Panc1 (cell line): ENCODE measurements around the gene DIPK1B. TPM values are rescaled to one million over a fixed set of nuclear protein-coding genes. Genes with fewer than 3 reads are reported as not detected.
"Not testable (repeated sequence)": the region's sequence is repeated elsewhere in the genome, so short reads cannot be mapped to it uniquely, and the experiment has no call there.

Experiments
- ATAC-seq: fragments of 200-7000 bp; cut with Tn5 transposase; 2 replicates; pipeline ENCODE4 v1.9.1; 2020; ENCODE audit warnings: mild to moderate bottlenecking, moderate library complexity
- BruUV-seq: library from RNA; stranded (reverse); fragments of 400-500 nt; replicated peaks from 2 replicates; lab custom pipeline; 2021; lab: Mats Ljungman, UMichigan
- CTCF ChIA-PET: fragments of 300-600 bp; sonication (Branson Sonifier 250); formaldehyde crosslinking; loops from one replicate; lab custom pipeline; 2022; ENCODE audit warnings: antibody characterized with exemption; lab: Charles Lee
- POLR2A ChIA-PET: fragments of 300-600 bp; sonication (Branson Sonifier 250); formaldehyde crosslinking; loops from one replicate; lab custom pipeline; 2022; ENCODE audit warnings: antibody characterized with exemption; lab: Charles Lee
- DNase-seq: peaks from one replicate; pipeline ENCODE4 v3.0.0-alpha.2; 2010; ENCODE audit warnings: low read depth, low spot score
- H3K27ac ChIP-seq: 2 replicates; pipeline ENCODE4 v1.5.1; 2011; ENCODE audit warnings: mild to moderate bottlenecking, low read length, inconsistent platforms
- H3K27me3 ChIP-seq: fragments of 200-500 bp; sonication (Bioruptor generic); 2 replicates; pipeline ENCODE4 v1.6.0; 2014; ENCODE audit warnings: low read length, inconsistent platforms; ENCODE audit not compliant: control insufficient read depth, insufficient read depth
- H3K36me3 ChIP-seq: fragments of 200-500 bp; sonication (Bioruptor generic); 2 replicates; pipeline ENCODE4 v1.5.1; 2014; ENCODE audit warnings: inconsistent platforms, mild to moderate bottlenecking, low read length, moderate library complexity; ENCODE audit not compliant: control insufficient read depth, insufficient read depth
- H3K4me1 ChIP-seq: 2 replicates; pipeline ENCODE4 v1.5.1; 2011; ENCODE audit warnings: inconsistent platforms, mild to moderate bottlenecking, low read length, moderate library complexity; ENCODE audit not compliant: control insufficient read depth, insufficient read depth
- H3K4me3 ChIP-seq, 2 experiments: 2 replicates each; pipeline ENCODE4 v1.5.1; 2011 to 2012; ENCODE audit warnings: low read depth in 2 of 2, low read length in 2 of 2, mild to moderate bottlenecking in 2 of 2, inconsistent platforms in 1 of 2, moderate library complexity in 1 of 2
- H3K9me3 ChIP-seq: fragments of 200-500 bp; sonication (Bioruptor generic); 2 replicates; pipeline ENCODE4 v1.5.1; 2014; ENCODE audit warnings: low read depth, mild to moderate bottlenecking, inconsistent platforms, low read length, moderate library complexity; ENCODE audit not compliant: control insufficient read depth, insufficient read depth
- POLR2AphosphoS5 ChIP-seq: IDR thresholded peaks from 2 replicates; pipeline ENCODE4 v1.6.1; 2012; ENCODE audit warnings: mild to moderate bottlenecking, low read depth, low read length, moderate library complexity
- SIN3A ChIP-seq: IDR thresholded peaks from 2 replicates; pipeline ENCODE4 v1.6.1; 2012; ENCODE audit warnings: low read depth, mild to moderate bottlenecking, low read length, moderate library complexity, borderline replicate concordance; ENCODE audit not compliant: insufficient read depth
- TCF7L2 ChIP-seq: IDR thresholded peaks from 2 replicates; pipeline ENCODE4 v1.6.1; 2011; ENCODE audit warnings: mild to moderate bottlenecking, low read depth, low read length, inconsistent platforms
- in situ Hi-C: cut with HindIII; loops from 2 replicates; pipeline ENCODE4 v1.10.0; 2016; ENCODE audit warnings: low sequenced_read_pairs, low pct_unique_long_range_greater_than_20kb
- intact Hi-C: fragments of 100-400 bp; cut with micrococcal nuclease; formaldehyde crosslinking; loops from one replicate; pipeline ENCODE4 v1.10.0; 2022; ENCODE audit not compliant: unreplicated experiment
- total RNA-seq: library from RNA; stranded (reverse); gene quantifications from one replicate; pipeline ENCODE4 v1.2.1, GENCODE V29; 2021; ENCODE audit not compliant: unreplicated experiment
- TF ChIP-seq, protein P1 (sequence below): fragments of 450-650 bp; IDR thresholded peaks from 2 replicates; pipeline ENCODE4 v1.5.1; 2017; ENCODE audit warnings: mild to moderate bottlenecking
- TF ChIP-seq, protein P2 (sequence below), 2 experiments: IDR thresholded peaks; 2 replicates each; pipeline ENCODE4 v1.6.1; 2011 to 2012; ENCODE audit warnings: low read depth in 2 of 2, control low read depth in 1 of 2, low read length in 1 of 2, mild to moderate bottlenecking in 1 of 2, moderate library complexity in 1 of 2; ENCODE audit not compliant: insufficient read depth in 1 of 2

DIPK1B gene
- total RNA-seq, 1 experiment from 2014 or later, result 10.6 TPM

DNA sequence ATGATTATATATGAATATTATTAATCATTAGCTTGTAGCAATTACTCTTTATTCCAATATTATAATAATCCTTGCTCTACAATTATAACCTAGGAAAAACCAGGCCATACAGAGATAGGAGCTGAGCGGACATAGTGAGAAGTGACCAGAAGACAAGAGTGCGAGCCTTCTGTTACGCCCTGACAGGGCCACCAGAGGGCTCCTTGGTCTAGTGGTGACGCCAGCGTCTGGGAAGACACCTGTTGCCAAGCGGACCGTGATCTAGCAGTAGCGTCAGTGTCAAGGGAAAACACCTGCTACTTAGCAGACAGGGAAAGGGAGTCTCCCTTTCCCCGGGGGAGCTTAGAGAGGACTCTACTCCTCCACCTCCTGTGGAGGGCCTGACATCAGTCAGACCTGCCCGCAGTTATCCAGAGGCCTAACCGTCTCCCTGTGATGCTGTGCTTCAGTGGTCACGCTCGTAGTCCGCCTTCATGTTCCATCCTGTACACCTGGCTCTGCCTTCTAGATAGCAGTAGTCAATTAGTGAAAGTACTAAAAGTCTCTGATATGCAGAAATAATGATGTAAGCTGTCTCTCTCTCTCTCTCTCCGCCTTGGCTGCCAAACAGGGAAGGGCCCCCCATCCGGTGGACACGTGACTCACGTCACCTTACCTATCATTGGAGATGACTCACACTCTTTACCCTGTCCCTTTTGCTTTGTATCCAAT lies 54.2 kb downstream of the DIPK1B start:
- ATAC-seq, in situ Hi-C loops, H3K27me3 ChIP-seq, POLR2A ChIA-PET, BruUV-seq, intact Hi-C loops, H3K4me3 ChIP-seq, H3K9me3 ChIP-seq, H3K36me3 ChIP-seq, H3K4me1 ChIP-seq, DNase-seq, H3K27ac ChIP-seq: not testable (repeated sequence)
- CTCF ChIA-PET, result interaction anchor here (0.5 to 1.2 kb wide), 5 partner anchors 9 to 595 kb away, joined by 3 to 5 read pairs (median 3); partner anchors contain the start of gene LCN8
- TF ChIP-seq, protein P1, sequence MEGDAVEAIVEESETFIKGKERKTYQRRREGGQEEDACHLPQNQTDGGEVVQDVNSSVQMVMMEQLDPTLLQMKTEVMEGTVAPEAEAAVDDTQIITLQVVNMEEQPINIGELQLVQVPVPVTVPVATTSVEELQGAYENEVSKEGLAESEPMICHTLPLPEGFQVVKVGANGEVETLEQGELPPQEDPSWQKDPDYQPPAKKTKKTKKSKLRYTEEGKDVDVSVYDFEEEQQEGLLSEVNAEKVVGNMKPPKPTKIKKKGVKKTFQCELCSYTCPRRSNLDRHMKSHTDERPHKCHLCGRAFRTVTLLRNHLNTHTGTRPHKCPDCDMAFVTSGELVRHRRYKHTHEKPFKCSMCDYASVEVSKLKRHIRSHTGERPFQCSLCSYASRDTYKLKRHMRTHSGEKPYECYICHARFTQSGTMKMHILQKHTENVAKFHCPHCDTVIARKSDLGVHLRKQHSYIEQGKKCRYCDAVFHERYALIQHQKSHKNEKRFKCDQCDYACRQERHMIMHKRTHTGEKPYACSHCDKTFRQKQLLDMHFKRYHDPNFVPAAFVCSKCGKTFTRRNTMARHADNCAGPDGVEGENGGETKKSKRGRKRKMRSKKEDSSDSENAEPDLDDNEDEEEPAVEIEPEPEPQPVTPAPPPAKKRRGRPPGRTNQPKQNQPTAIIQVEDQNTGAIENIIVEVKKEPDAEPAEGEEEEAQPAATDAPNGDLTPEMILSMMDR, result peak; percentile 44

DNA sequence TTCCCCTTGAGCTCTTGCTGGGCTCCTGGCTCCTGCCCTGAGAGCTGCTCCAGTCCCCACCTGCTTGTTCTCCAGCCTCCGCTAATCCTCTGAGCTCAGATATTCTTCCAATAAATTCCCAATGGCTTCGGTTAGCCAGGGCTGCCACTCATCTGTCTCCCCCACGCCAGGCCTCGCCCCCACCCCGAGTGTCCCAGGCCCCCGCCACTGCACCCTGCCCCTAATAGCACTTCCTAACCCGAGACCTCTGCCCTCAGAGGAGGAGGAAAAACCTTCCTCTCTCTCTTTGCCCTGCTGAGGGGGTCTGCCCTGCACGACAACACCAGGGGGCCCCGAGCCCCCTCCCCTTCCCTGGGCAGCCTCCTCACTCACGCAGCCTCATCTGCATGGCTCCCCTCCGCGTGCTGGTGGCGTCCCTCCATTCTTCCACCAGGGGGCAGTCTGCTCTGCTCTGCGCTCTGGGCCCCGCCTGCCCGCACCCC lies 57.4 kb downstream of the DIPK1B start:
- H3K4me3 ChIP-seq, result peak overlapping the region in 1 of 2 experiments; percentile 24; a peak in 1 of 4 replicates

DNA sequence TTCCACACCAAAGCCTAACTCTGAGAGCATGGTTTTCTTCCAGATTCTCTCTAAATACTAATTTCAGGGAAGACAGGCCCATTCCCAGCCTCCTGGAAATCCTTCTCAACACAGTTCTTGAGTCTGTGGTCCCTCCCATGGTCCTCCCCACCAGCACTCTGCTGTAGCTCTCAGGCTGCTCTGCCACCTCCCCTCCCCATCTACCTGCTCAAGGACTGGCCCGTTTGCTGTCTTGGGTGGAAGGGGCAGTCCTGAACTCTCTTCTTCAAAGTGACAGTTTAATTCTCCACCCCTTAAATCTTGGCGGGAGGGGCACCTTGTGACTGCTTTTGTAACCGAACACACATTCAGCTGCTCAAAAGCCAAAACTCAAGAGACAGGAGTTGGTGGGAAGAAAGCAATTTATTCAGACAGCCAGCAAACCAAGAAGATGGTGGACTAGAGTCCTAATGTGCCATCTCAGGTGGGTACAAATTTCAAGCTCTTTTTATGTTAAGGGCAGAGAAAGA lies 59.6 kb downstream of the DIPK1B start:
- no peak overlapping the region for H3K4me3 ChIP-seq
- H3K9me3 ChIP-seq, result no peaks in the 10 kb centered on the region; the same call in 1 of the 2 replicates
- DNase-seq (no peak), ATAC-seq (no peak)
- H3K36me3 ChIP-seq, result no peaks in the 10 kb centered on the region
- ChIA-PET POLR2A (no interaction called here), CTCF (no interaction called here)
- no TSS peak for BruUV-seq
- in situ Hi-C loops (no loop called here), intact Hi-C loops (no loop called here)
- H3K27ac ChIP-seq, result no peak overlapping the region
- no peaks in the 10 kb centered on the region for H3K27me3 ChIP-seq
- TF ChIP-seq TCF7L2, result no peak
- TF ChIP-seq SIN3A, result no peak
- TF ChIP-seq, protein P1, result no peak
- no peak for TF ChIP-seq POLR2AphosphoS5
- TF ChIP-seq, protein P2, sequence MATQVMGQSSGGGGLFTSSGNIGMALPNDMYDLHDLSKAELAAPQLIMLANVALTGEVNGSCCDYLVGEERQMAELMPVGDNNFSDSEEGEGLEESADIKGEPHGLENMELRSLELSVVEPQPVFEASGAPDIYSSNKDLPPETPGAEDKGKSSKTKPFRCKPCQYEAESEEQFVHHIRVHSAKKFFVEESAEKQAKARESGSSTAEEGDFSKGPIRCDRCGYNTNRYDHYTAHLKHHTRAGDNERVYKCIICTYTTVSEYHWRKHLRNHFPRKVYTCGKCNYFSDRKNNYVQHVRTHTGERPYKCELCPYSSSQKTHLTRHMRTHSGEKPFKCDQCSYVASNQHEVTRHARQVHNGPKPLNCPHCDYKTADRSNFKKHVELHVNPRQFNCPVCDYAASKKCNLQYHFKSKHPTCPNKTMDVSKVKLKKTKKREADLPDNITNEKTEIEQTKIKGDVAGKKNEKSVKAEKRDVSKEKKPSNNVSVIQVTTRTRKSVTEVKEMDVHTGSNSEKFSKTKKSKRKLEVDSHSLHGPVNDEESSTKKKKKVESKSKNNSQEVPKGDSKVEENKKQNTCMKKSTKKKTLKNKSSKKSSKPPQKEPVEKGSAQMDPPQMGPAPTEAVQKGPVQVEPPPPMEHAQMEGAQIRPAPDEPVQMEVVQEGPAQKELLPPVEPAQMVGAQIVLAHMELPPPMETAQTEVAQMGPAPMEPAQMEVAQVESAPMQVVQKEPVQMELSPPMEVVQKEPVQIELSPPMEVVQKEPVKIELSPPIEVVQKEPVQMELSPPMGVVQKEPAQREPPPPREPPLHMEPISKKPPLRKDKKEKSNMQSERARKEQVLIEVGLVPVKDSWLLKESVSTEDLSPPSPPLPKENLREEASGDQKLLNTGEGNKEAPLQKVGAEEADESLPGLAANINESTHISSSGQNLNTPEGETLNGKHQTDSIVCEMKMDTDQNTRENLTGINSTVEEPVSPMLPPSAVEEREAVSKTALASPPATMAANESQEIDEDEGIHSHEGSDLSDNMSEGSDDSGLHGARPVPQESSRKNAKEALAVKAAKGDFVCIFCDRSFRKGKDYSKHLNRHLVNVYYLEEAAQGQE (IDR thresholded peaks at IDR 0.05; ENCODE audit: insufficient read depth in 1 of 2, low read depth in 2 of 2, low read length in 1 of 2), result no peak
- no peaks in the 10 kb centered on the region for H3K4me1 ChIP-seq

More for the DNA sequence above, 57.4 kb downstream of the DIPK1B start:
- Histone ChIP-seq H3K9me3 (no peaks in the 10 kb centered on the region; the same call in 1 of the 2 replicates), H3K27me3 (no peaks in the 10 kb centered on the region), H3K27ac (no peak overlapping the region), H3K36me3 (no peaks in the 10 kb centered on the region), H3K4me1 (no peaks in the 10 kb centered on the region)
- TF ChIP-seq TCF7L2, result no peak
- TF ChIP-seq, protein P1, result no peak; the same call in 1 of the 2 replicates
- intact Hi-C loops (no loop called here), in situ Hi-C loops (no loop called here)
- DNase-seq, result no peak
- CTCF ChIA-PET, result no interaction called here
- ATAC-seq, result peak; percentile 89
- POLR2A ChIA-PET, result interaction anchor here (0.5 kb wide), 1 partner anchor 50 kb away, joined by 3 read pairs; no protein-coding TSS in a partner anchor
- BruUV-seq, result no TSS peak
